Measurements from ENCODE around the gene SCGB1A1.

DNA sequence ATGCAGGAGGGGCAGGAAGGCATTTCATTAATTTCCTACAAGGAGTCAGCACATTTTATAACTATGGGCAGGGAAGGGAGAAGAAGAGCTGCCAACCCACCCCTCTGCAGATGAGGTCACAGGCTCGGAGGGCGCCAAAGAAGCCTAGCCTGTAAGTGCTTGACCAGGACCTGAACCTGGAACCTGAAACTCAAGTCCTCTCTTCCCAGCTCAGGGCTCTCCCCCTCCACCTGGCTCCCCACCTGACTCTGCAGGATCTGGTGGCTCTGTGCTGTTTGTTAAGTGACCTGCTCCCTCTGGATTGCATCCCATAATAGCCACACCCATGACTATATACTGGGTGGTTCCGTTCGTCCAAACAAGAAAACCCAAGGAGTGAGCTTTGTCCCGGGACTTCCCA is 27.3 kb downstream of the SCGB1A1 start:
- no peak for TF ChIP-seq CTCF (IDR thresholded peaks at IDR 0.05; ENCODE audit: low read depth, low read length, missing input control)
- no peak for TF ChIP-seq RXRA (IDR thresholded peaks at IDR 0.05)
- no peak for TF ChIP-seq SP1 (IDR thresholded peaks at IDR 0.05)
- TF ChIP-seq ZBTB33 (IDR thresholded peaks at IDR 0.05): no peak
- TF ChIP-seq REST (IDR thresholded peaks at IDR 0.05): no peak
- no peak for TF ChIP-seq RAD21 (IDR thresholded peaks at IDR 0.05)
- no peak for TF ChIP-seq JUND (IDR thresholded peaks at IDR 0.05)
- no peak for TF ChIP-seq MAX (IDR thresholded peaks at IDR 0.05)
- no peak for TF ChIP-seq EGR1 (IDR thresholded peaks at IDR 0.05; ENCODE audit: low read depth in 2 of 2)
- TF ChIP-seq YY1 (IDR thresholded peaks at IDR 0.05): no peak
- no peak for TF ChIP-seq GABPA (IDR thresholded peaks at IDR 0.05 in 1 of 2, conservative IDR thresholded peaks at IDR 0.05 in 1 of 2)

Data from liver (tissue), 3 donors.